Keratinocyte (primary cell): ENCODE results near the gene PYGB. TPM values are rescaled to one million over a fixed set of nuclear protein-coding genes. Genes with fewer than 3 reads are reported as not detected.

Source experiments
- DNase-seq: peaks from one replicate; pipeline ENCODE4 v3.0.0-alpha.2; 2011; ENCODE audit warnings: low read depth, missing footprints, low spot score
- FAIRE-seq: peaks from 2 replicates; lab custom pipeline; 2011; peaks lifted over from hg19 to GRCh38; lab: Jason Lieb, UNC
- H2AFZ ChIP-seq: 2 replicates; pipeline ENCODE4 v1.6.0; 2012; ENCODE audit warnings: low read length, control low read depth, inconsistent platforms; ENCODE audit not compliant: control insufficient read depth
- H3K27ac ChIP-seq: 2 replicates; pipeline ENCODE4 v1.5.1; 2011; ENCODE audit warnings: low read length; ENCODE audit not compliant: control insufficient read depth, insufficient read depth
- H3K27me3 ChIP-seq: 3 replicates; pipeline ENCODE4 v1.6.0; 2011; ENCODE audit warnings: low read length; ENCODE audit not compliant: control insufficient read depth, insufficient read depth; ENCODE audit errors: extremely low read depth
- H3K36me3 ChIP-seq, 2 experiments: 2 replicates in 1 of 2; 3 replicates in 1 of 2; pipeline ENCODE4 v1.5.1; 2011; ENCODE audit warnings: low read length in 2 of 2, mild to moderate bottlenecking in 1 of 2; ENCODE audit not compliant: control insufficient read depth in 2 of 2, insufficient read depth in 2 of 2; ENCODE audit errors: extremely low read depth in 1 of 2
- H3K4me1 ChIP-seq: 3 replicates; pipeline ENCODE4 v1.5.1; 2011; ENCODE audit warnings: low read length; ENCODE audit not compliant: control insufficient read depth, insufficient read depth; ENCODE audit errors: extremely low read depth
- H3K4me2 ChIP-seq: 3 replicates; pipeline ENCODE4 v1.6.0; 2011; ENCODE audit warnings: low read depth, low read length; ENCODE audit not compliant: control insufficient read depth, insufficient read depth; ENCODE audit errors: extremely low read depth
- H3K4me3 ChIP-seq, 3 experiments: fragments of 200-600 bp in 1 of 3; sonication (generic) in 1 of 3; 2 replicates in 2 of 3; 3 replicates in 1 of 3; pipeline ENCODE4 v1.5.1; 2011 to 2016; ENCODE audit warnings: low read length in 3 of 3, mild to moderate bottlenecking in 3 of 3, control low read depth in 2 of 3, inconsistent platforms in 1 of 3, low read depth in 1 of 3, mixed read lengths in 1 of 3, mixed run types in 1 of 3, moderate library complexity in 1 of 3; ENCODE audit not compliant: control insufficient read depth in 2 of 3, insufficient read depth in 2 of 3; ENCODE audit errors: extremely low read depth in 1 of 3
- H3K79me2 ChIP-seq: 2 replicates; pipeline ENCODE4 v1.6.0; 2012; ENCODE audit warnings: low read length; ENCODE audit not compliant: control insufficient read depth, insufficient read depth
- H3K9ac ChIP-seq: 3 replicates; pipeline ENCODE4 v1.6.0; 2011; ENCODE audit warnings: low read length; ENCODE audit not compliant: control insufficient read depth, insufficient read depth; ENCODE audit errors: extremely low read depth
- H3K9me1 ChIP-seq: 3 replicates; pipeline ENCODE4 v1.6.0; 2011; ENCODE audit warnings: low read length; ENCODE audit not compliant: control insufficient read depth, insufficient read depth; ENCODE audit errors: extremely low read depth
- H3K9me3 ChIP-seq: 2 replicates; pipeline ENCODE4 v1.5.1; 2012; ENCODE audit warnings: low read depth, low read length; ENCODE audit not compliant: control insufficient read depth
- H4K20me1 ChIP-seq: 3 replicates; pipeline ENCODE4 v1.6.0; 2011; ENCODE audit warnings: low read length; ENCODE audit not compliant: control insufficient read depth, insufficient read depth; ENCODE audit errors: extremely low read depth
- CTCF ChIP-seq, 3 experiments: IDR thresholded peaks in 1 of 3; conservative IDR thresholded peaks in 1 of 3; optimal IDR thresholded peaks in 1 of 3; 2 replicates in 2 of 3; 3 replicates in 1 of 3; pipeline versions ENCODE3 to v1.5.1; 2011; ENCODE audit warnings: low read length in 3 of 3, mild to moderate bottlenecking in 3 of 3, moderate library complexity in 2 of 3, control low read depth in 1 of 3, inconsistent platforms in 1 of 3; ENCODE audit not compliant: insufficient read depth in 2 of 3; ENCODE audit errors: extremely low read depth in 1 of 3
- EZH2 ChIP-seq: IDR thresholded peaks from one replicate; pipeline ENCODE4 v1.6.1; 2012; ENCODE audit warnings: inconsistent platforms, mild to moderate bottlenecking, low read length, moderate library complexity
- dilution Hi-C: fragments of 300-500 bp; cut with MboI; formaldehyde crosslinking; loops from one replicate; pipeline ENCODE4 v1.7.0; 2020; ENCODE audit warnings: low sequenced_read_pairs; ENCODE audit not compliant: extremely low pct_ligation_motif_present
- polyA plus RNA-seq, 5 experiments: library from polyadenylated mRNA; depleted of rRNA in 3 of 5; stranded (reverse) in 3 of 5; stranded (forward) in 1 of 5; unstranded in 1 of 5; fragments of >200 nt; gene quantifications; 1 replicate in 1 of 5; 2 replicates in 3 of 5; 3 replicates in 1 of 5; pipeline versions ENCODE4 v1.2.1 to v1.2.3, GENCODE V29; 2011 to 2012; ENCODE audit warnings: missing spikeins in 2 of 5, low read depth in 1 of 5, low replicate concordance in 1 of 5

Gene PYGB
- polyA plus RNA-seq, 1 donor (not counting 4 experiments of a cell fraction or from before 2014, with no cell fraction given), result 78.3 TPM

- Histone ChIP-seq H4K20me1 (no peaks in the 10 kb centered on the region), H3K4me2 (no peak overlapping the region), H3K36me3 (peaks cover 74 to 79% of the 10 kb centered on the region in 2 experiments), H3K9me3 (no peaks in the 10 kb centered on the region), H3K4me1 (no peaks in the 10 kb centered on the region), H3K9ac (no peak overlapping the region), H3K79me2 (peaks cover 7% of the 10 kb centered on the region), H3K4me3 (no peak overlapping the region), H3K27me3 (no peaks in the 10 kb centered on the region), H3K27ac (no peak overlapping the region), H2AFZ (no peak overlapping the region), H3K9me1 (no peaks in the 10 kb centered on the region)
- no peak for TF ChIP-seq EZH2
- TF ChIP-seq CTCF (optimal IDR thresholded peaks at IDR 0.05 in 1 of 3, IDR thresholded peaks at IDR 0.05 in 1 of 3, conservative IDR thresholded peaks at IDR 0.05 in 1 of 3; ENCODE audit: extremely low read depth in 1 of 3, insufficient read depth in 2 of 3, low read length in 3 of 3), result no peak
- DNase-seq (no peak), FAIRE-seq (no peak)
- dilution Hi-C loops, result no loop called here
Observed at GRCh38 chr20:25277941-25278521, 30.1 kb downstream of the PYGB start.

- TF ChIP-seq EZH2 (no peak), CTCF (optimal IDR thresholded peaks at IDR 0.05 in 1 of 3, IDR thresholded peaks at IDR 0.05 in 1 of 3, conservative IDR thresholded peaks at IDR 0.05 in 1 of 3; ENCODE audit: extremely low read depth in 1 of 3, insufficient read depth in 2 of 3, low read length in 3 of 3) (no peak)
- H3K27ac ChIP-seq, result no peak overlapping the region
- dilution Hi-C loops, result no loop called here
Observed at GRCh38 chr20:25278636-25279361, 30.9 kb downstream of the PYGB start.

More at GRCh38 chr20:25278636-25279361, 30.9 kb downstream of the PYGB start:
- Histone ChIP-seq H2AFZ (no peak overlapping the region), H3K9me1 (no peaks in the 10 kb centered on the region), H3K4me3 (no peak overlapping the region), H3K4me1 (no peaks in the 10 kb centered on the region), H4K20me1 (no peaks in the 10 kb centered on the region), H3K9me3 (no peaks in the 10 kb centered on the region), H3K9ac (no peak overlapping the region), H3K4me2 (no peak overlapping the region), H3K79me2 (peaks cover 3% of the 10 kb centered on the region), H3K27me3 (no peaks in the 10 kb centered on the region), H3K36me3 (peaks cover 72 to 82% of the 10 kb centered on the region in 2 experiments)
- FAIRE-seq (no peak), DNase-seq (no peak)
